ENCODE data around the gene ENOX2. TPM values are rescaled to one million over a fixed set of nuclear protein-coding genes. Genes with fewer than 3 reads are reported as not detected.
A peak's percentile ranks its signal among the peaks of the same experiment; 100 is the strongest.

ENOX2 gene
- total and polyA plus RNA-seq, 9 donors, result 6.5 to 20.8 (median 16.3) TPM

DNA sequence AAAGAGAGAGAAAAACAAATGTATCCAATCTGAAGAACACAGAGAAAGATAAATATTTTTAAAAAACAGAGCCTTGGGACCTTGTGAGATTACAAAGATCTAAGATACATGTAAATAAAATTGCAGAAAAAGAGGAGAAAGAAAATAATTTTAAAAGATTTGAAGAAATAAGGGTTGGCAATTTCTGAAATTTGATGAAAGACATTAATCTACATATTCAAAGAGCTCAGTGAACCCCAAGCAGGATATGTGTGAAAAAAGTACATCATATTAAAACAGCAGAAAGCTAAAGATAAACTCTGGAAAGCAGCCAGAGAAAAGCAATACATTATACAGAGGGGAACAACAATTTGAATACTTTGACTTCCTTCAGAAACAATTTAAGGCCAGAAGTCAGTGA is 244.7 kb downstream of the ENOX2 start:
- H3K4me1 ChIP-seq (ENCODE audit: control insufficient read depth, insufficient read depth, low read length), result no peaks in the 10 kb centered on the region
- H3K27ac ChIP-seq (ENCODE audit: low read length), result no peak overlapping the region
- no peak for DNase-seq
- no peak overlapping the region for H3K4me3 ChIP-seq (ENCODE audit: low read length)
- H3K27me3 ChIP-seq (ENCODE audit: control insufficient read depth, insufficient read depth, low read length), result no peaks in the 10 kb centered on the region
- H3K9me3 ChIP-seq (replicated peaks; ENCODE audit: control insufficient read depth, low read depth, low read length), result peaks cover 6% of the 10 kb centered on the region
- no peaks in the 10 kb centered on the region for H3K36me3 ChIP-seq (ENCODE audit: control insufficient read depth, insufficient read depth, low read length)

DNA sequence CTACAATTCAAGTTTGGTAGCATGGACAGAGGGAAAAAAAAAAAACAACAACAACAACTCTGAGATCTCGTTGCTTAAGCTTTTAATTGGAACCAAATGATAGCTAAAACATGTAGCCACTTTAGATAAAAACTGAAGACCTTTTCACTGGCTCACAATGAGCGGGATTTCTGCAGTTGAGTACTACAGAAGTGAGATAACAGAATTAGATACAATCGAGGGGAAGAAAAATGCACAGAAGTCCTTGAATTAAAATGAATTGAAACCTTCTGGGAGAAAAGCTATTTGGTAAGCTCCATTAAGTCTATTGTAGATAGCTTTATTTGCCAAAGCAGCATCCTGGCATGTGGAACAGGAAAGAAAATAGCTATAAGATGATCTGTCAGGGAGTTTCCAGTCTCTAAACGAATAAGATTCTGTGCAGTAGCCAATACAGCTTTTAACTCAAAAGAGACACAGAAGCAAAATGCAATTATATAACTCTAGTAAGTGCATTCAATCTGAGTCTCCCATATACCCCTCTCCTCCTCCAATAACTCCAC is 248.5 kb downstream of the ENOX2 start:
- peak; percentile 69 for DNase-seq
- Histone ChIP-seq H3K27me3 (ENCODE audit: control insufficient read depth, insufficient read depth, low read length) (peaks cover 5% of the 10 kb centered on the region), H3K27ac (ENCODE audit: low read length) (no peak overlapping the region), H3K4me1 (ENCODE audit: control insufficient read depth, insufficient read depth, low read length) (no peaks in the 10 kb centered on the region), H3K4me3 (ENCODE audit: low read length) (no peak overlapping the region), H3K36me3 (ENCODE audit: control insufficient read depth, insufficient read depth, low read length) (no peaks in the 10 kb centered on the region), H3K9me3 (replicated peaks; ENCODE audit: control insufficient read depth, low read depth, low read length) (peaks cover 6% of the 10 kb centered on the region)
- 49% methylated on average over 2 of the region's 4 CpGs for WGBS (ENCODE audit: insufficient coverage)

DNA sequence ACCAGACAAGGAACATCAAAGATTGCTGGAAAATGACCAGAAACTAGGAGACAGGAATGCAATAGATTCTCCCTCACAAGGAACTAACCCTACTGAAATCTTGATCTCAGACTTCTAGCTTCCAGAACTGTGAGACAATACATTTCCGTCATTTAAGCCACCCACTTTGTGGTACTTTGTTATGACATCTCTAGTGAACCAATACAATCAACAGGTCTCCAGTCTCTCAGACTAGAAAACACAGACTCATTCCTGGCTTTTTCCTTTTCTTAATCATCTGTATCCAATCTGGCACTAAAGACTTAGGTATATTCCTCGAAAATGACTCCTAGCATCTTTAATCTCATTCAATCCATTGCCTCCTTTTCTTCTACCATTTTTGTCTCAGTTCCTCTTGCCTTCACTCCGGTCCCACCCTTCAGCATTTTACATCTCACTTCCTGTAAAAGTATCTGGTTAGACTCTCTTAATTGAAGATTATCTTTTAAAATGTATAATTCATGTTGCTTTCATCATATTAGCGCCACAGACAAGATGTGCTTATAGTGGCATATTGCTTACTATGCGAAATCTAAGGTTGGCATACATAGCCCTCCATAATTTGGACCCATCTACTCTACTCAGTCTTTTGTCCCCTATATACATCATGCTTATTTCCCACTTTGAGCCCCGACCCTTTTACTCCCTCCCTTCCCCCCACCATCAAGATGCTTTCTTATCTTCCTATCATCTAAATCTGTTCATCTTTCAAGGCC is 250.0 kb downstream of the ENOX2 start:
- Histone ChIP-seq H3K4me3 (ENCODE audit: low read length) (no peak overlapping the region), H3K27me3 (ENCODE audit: control insufficient read depth, insufficient read depth, low read length) (peaks cover 5% of the 10 kb centered on the region), H3K27ac (ENCODE audit: low read length) (no peak overlapping the region), H3K9me3 (replicated peaks; ENCODE audit: control insufficient read depth, low read depth, low read length) (peaks cover 3% of the 10 kb centered on the region), H3K36me3 (ENCODE audit: control insufficient read depth, insufficient read depth, low read length) (no peaks in the 10 kb centered on the region), H3K4me1 (ENCODE audit: control insufficient read depth, insufficient read depth, low read length) (no peaks in the 10 kb centered on the region)
- 86% methylated on average over 4 of the region's 6 CpGs for WGBS (ENCODE audit: insufficient coverage)
- no peak for DNase-seq

DNA sequence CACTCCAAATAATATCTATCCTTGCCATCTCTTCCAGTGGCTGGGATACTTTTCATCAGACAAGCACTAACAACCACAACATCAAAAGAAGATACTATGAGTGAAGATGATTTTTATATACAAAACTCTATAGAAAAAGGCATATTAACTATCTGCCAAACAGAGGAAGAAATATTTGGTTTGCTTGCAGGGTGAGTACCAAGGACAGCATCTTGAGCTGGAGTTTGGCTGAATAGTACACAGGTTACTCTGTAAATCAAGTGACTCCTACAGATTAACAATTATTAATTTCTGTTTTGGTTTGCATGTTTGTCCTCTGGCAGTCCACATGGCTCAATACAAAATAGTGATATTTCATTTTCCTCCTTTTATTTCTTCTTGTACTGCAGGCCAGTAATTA is 253.3 kb downstream of the ENOX2 start:
- Histone ChIP-seq H3K9me3 (replicated peaks; ENCODE audit: control insufficient read depth, low read depth, low read length) (no peaks in the 10 kb centered on the region), H3K4me1 (ENCODE audit: control insufficient read depth, insufficient read depth, low read length) (no peaks in the 10 kb centered on the region), H3K36me3 (ENCODE audit: control insufficient read depth, insufficient read depth, low read length) (no peaks in the 10 kb centered on the region), H3K27me3 (ENCODE audit: control insufficient read depth, insufficient read depth, low read length) (peaks cover 7% of the 10 kb centered on the region), H3K4me3 (ENCODE audit: low read length) (no peak overlapping the region), H3K27ac (ENCODE audit: low read length) (no peak overlapping the region)
- DNase-seq, result no peak

DNA sequence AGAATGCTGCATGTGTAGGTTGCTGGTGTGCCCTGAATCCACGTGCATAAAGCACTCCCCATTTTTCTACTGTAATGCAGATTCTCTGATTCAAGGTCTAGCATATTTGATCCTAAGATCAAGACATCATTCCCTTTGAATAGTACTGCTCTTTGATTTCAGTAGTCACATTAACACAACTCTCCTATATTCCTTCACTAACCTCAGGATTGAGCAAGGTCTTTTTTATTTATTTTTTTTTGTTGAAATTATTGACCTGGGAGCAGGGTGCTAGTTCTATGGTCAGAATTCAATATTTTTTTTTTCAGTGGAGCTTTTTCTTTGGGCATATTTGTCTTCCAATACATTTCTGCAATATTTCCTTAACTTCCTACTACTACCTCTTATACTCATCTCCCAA is 255.5 kb downstream of the ENOX2 start:
- Histone ChIP-seq H3K4me3 (ENCODE audit: low read length) (no peak overlapping the region), H3K9me3 (replicated peaks; ENCODE audit: control insufficient read depth, low read depth, low read length) (no peaks in the 10 kb centered on the region), H3K27ac (ENCODE audit: low read length) (no peak overlapping the region), H3K36me3 (ENCODE audit: control insufficient read depth, insufficient read depth, low read length) (no peaks in the 10 kb centered on the region), H3K27me3 (ENCODE audit: control insufficient read depth, insufficient read depth, low read length) (peaks cover 7% of the 10 kb centered on the region), H3K4me1 (ENCODE audit: control insufficient read depth, insufficient read depth, low read length) (no peaks in the 10 kb centered on the region)
- DNase-seq, result no peak
- WGBS (ENCODE audit: insufficient coverage), result no CpG with 5 or more reads among the region's 1 CpG

DNA sequence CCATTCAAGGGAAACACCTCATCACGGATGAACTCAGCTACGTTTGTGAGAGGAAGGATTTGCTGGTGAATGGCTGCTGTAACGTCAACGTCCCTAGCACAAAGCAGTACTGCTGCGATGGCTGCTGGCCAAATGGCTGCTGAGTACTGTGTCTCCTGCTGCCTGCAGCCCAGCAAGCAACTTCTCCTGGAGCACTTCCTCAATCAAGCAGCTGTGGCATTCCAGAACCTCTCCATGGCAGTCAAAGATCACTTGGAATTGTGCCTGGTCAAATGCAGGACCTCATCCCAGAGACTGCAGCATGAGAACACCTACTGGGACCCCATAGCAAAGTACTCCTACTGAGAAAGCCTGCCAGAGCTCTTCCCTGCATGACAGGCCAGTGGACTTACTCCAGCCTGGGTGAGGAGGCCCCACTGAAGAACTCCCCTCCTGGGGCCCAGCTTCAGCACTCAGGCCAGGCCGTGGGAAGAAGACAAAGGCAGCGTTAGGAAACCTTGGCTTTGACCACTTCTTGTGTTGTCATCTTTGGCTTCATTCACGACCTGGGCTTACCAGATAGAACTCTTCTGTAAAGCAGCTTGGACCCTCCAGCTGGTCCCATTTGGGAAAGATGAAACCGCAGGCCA is 256.9 kb downstream of the ENOX2 start:
- no peaks in the 10 kb centered on the region for H3K9me3 ChIP-seq (replicated peaks; ENCODE audit: control insufficient read depth, low read depth, low read length)
- H3K27me3 ChIP-seq (ENCODE audit: control insufficient read depth, insufficient read depth, low read length), result peaks cover 4% of the 10 kb centered on the region
- WGBS (ENCODE audit: insufficient coverage), result 53% methylated on average over 7 of the region's 9 CpGs
- H3K4me1 ChIP-seq (ENCODE audit: control insufficient read depth, insufficient read depth, low read length), result no peaks in the 10 kb centered on the region
- H3K4me3 ChIP-seq (ENCODE audit: low read length), result no peak overlapping the region
- H3K27ac ChIP-seq (ENCODE audit: low read length), result no peak overlapping the region
- H3K36me3 ChIP-seq (ENCODE audit: control insufficient read depth, insufficient read depth, low read length), result no peaks in the 10 kb centered on the region
- peak; percentile 38 for DNase-seq

DNA sequence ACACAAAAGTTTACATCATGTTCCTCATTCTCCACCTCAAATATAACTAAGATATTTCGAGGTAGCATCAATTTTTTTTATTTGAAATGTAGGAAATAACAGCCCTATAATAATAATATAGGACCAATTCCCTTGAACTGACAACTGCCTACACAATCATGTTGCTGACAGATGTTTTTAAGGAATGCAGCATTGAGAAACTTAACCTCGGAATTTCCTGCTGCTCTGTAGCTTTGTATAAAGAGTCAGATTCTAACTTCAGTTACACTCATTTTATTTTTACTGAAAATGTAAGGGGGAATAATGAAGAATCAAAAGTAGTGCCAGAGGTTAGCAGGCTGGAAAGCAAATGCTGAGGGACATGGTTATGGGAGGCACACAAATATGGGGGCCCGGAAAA is 265.4 kb downstream of the ENOX2 start:
- Histone ChIP-seq H3K36me3 (ENCODE audit: control insufficient read depth, insufficient read depth, low read length) (peaks cover 2% of the 10 kb centered on the region), H3K4me1 (ENCODE audit: control insufficient read depth, insufficient read depth, low read length) (no peaks in the 10 kb centered on the region), H3K4me3 (ENCODE audit: low read length) (no peak overlapping the region), H3K27ac (ENCODE audit: low read length) (no peak overlapping the region), H3K9me3 (replicated peaks; ENCODE audit: control insufficient read depth, low read depth, low read length) (no peaks in the 10 kb centered on the region), H3K27me3 (ENCODE audit: control insufficient read depth, insufficient read depth, low read length) (peaks cover 5% of the 10 kb centered on the region)
- no CpG with 5 or more reads among the region's 3 CpGs for WGBS (ENCODE audit: insufficient coverage)
- no peak for DNase-seq

DNA sequence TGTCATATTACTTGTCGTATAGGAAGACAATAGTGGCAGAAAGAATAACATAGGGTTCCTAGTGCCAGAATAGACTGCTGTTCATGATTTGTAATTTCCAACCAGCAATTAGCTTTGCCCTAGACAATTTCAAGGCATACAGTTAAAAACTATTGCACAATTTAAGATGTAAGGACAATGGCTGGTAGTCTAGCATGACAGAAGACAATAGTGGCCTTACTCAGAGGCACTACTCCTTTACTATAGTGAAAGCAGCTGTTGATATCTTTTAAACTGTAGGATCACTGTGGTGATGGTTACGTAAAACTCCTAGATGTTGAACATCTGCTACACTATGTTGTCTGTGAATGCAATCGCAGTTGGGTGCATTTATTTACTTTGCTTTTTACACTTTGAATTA is 266.7 kb downstream of the ENOX2 start:
- H3K27ac ChIP-seq (ENCODE audit: low read length), result no peak overlapping the region
- H3K27me3 ChIP-seq (ENCODE audit: control insufficient read depth, insufficient read depth, low read length), result peaks cover 6% of the 10 kb centered on the region
- H3K9me3 ChIP-seq (replicated peaks; ENCODE audit: control insufficient read depth, low read depth, low read length), result no peaks in the 10 kb centered on the region
- DNase-seq, result no peak
- no CpG with 5 or more reads among the region's 3 CpGs for WGBS (ENCODE audit: insufficient coverage)
- H3K4me3 ChIP-seq (ENCODE audit: low read length), result no peak overlapping the region
- peaks cover 2% of the 10 kb centered on the region for H3K36me3 ChIP-seq (ENCODE audit: control insufficient read depth, insufficient read depth, low read length)
- H3K4me1 ChIP-seq (ENCODE audit: control insufficient read depth, insufficient read depth, low read length), result no peaks in the 10 kb centered on the region

DNA sequence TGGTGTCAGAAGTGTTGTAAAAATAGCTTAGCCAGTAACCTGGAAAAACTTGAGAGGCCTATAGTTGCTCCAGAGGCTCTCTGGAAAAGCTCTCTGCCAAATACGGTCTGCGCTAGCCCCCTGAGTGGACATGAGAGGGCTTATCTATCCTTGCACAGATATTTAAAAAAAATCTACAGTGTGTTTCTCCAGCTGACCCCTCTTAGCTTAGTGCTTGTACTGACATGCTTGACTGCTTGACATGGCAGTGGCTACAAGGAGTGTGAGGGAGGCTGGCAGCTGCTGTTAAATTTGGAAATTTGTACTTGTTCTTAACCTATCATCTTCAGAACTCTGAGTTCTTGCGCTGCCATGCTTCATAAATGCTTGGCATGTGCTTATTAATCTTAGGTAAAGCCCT is 272.0 kb downstream of the ENOX2 start:
- no CpG with 5 or more reads among the region's 3 CpGs for WGBS (ENCODE audit: insufficient coverage)
- Histone ChIP-seq H3K4me3 (ENCODE audit: low read length) (no peak overlapping the region), H3K4me1 (ENCODE audit: control insufficient read depth, insufficient read depth, low read length) (no peaks in the 10 kb centered on the region), H3K27me3 (ENCODE audit: control insufficient read depth, insufficient read depth, low read length) (peaks cover 6% of the 10 kb centered on the region), H3K27ac (ENCODE audit: low read length) (no peak overlapping the region), H3K9me3 (replicated peaks; ENCODE audit: control insufficient read depth, low read depth, low read length) (no peaks in the 10 kb centered on the region), H3K36me3 (ENCODE audit: control insufficient read depth, insufficient read depth, low read length) (peaks cover 5% of the 10 kb centered on the region)
- DNase-seq, result no peak

DNA sequence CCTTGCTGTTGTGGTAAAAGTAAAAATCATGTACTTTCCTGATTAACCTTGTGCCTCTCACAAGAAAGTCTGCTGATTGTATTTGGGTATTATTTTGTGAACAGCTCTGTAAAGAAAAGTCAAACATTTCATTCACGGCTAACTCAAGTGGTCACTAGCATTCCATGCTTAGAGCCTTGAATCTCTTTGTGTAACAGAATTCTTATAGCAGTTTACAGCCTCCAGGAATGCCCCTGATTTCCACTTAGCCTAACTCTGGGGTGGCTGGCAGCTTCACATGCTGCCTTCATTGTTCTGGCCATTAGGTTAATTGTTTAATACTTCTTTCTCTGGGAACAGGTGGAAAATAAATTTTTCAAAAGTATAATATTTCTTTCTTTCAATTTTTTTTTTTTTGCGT is 274.5 kb downstream of the ENOX2 start:
- H3K27me3 ChIP-seq (ENCODE audit: control insufficient read depth, insufficient read depth, low read length), result peaks cover 14% of the 10 kb centered on the region
- H3K36me3 ChIP-seq (ENCODE audit: control insufficient read depth, insufficient read depth, low read length), result peaks cover 3% of the 10 kb centered on the region
- DNase-seq, result no peak
- WGBS (ENCODE audit: insufficient coverage), result no CpG with 5 or more reads among the region's 2 CpGs
- no peaks in the 10 kb centered on the region for H3K9me3 ChIP-seq (replicated peaks; ENCODE audit: control insufficient read depth, low read depth, low read length)
- no peaks in the 10 kb centered on the region for H3K4me1 ChIP-seq (ENCODE audit: control insufficient read depth, insufficient read depth, low read length)
- no peak overlapping the region for H3K27ac ChIP-seq (ENCODE audit: low read length)
- H3K4me3 ChIP-seq (ENCODE audit: low read length), result no peak overlapping the region

All from muscle of leg (tissue), 11 donors.